ENCODE data around the gene CSTF1. TPM values are rescaled to one million over a fixed set of nuclear protein-coding genes. Genes with fewer than 3 reads are reported as not detected.

CSTF1 gene
- total RNA-seq (2021; fragmentation: NEBNext Ultra II Directional; extraction: Animal tissue kit (Norgen Biotek cat#: 25700)) (56.4 and 59.4 TPM in 2 replicates), polyA plus RNA-seq (2011; rRNA removed) (78.8 and 83.5 TPM in 2 replicates), polyA minus RNA-seq (2011; rRNA and poly(A)+ RNA removed) (191 and 211 TPM in 2 replicates)
- polyA plus RNA-seq (2011; cell fraction: cytosol; rRNA removed), result 65.3 TPM
- polyA plus RNA-seq (2011; cell fraction: nucleus; rRNA removed), result 62.6 TPM
- 47.0 to 68.1 TPM (median 61.5 TPM) in 4 replicates for polyA plus RNA-seq (2012, experiment 1 of 2)
- polyA plus RNA-seq (2012, experiment 2 of 2), result 10.2 TPM
- 36.8 TPM for polyA plus RNA-seq (2013, experiment 1 of 2)
- polyA plus RNA-seq (2013, experiment 2 of 2), result 34.7 TPM
- polyA minus RNA-seq (2011; cell fraction: cytosol; rRNA and poly(A)+ RNA removed), result 55.7 TPM
- polyA minus RNA-seq (2011; cell fraction: nucleus; rRNA and poly(A)+ RNA removed), result 60.1 TPM
- long read RNA-seq, experiment 1, full-length matches to known transcripts, result 19 of 48 reads
- long read RNA-seq, experiment 1, partial matches to known transcripts, result 17 of 48 reads
- long read RNA-seq, experiment 1, other reads (novel, unspliced or antisense), result 12 of 48 reads
- long read RNA-seq, experiment 2, full-length matches to known transcripts, result 36 of 75 reads
- long read RNA-seq, experiment 2, partial matches to known transcripts, result 10 of 75 reads
- long read RNA-seq, experiment 2, other reads (novel, unspliced or antisense), result 29 of 75 reads

DNA sequence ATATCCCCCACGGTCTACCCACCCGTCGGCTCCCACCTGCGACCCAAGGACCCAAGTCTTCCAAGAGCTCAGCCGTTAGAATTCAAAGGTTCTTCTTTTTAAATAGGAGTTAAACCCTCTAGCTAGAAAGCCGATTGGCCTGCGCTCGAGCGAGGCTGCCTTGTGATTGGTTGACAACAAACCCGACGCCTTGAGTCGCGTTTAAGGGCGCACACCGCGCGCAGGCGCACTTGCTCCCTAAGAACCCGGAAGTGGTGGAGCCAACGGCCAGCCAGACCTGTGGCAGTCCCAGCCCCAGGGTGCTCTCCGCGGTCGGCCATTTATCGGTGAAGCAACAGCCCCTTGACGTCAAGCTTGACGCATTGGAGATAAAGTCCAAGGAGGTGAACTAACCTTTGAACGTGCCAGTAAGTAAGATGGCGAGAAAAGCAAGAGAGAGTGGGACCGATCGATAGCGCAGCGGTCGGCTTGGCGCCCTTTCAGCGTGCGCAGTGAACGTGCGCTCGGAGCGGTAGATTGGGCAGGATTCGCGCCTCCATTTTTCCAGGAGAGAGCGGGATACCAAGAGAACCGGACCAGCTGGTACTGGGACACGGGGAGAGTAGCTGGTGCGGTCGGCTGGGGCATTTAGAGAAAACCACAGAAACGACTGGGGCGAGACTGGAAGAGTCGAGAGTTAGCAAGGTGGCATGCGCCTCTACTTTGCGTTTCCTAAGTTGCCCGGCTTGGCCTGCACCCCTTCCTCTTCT is at the start of gene CSTF1, which contains the start of gene AURKA:
CSTF1 (plus strand) TSS at position 514 of the 749 bp plus-strand sequence. CDS start 2,908 bp downstream, outside the sequence.
AURKA (minus strand) TSS at position 84 of the 749 bp plus-strand sequence. CDS start 4,018 bp downstream, outside the sequence.
- Histone ChIP-seq H3K36me3 (ENCODE audit: control insufficient read depth in 2 of 4, insufficient read depth in 4 of 4, low read length in 3 of 4) (peaks cover 17 to 48% (median 40%) of the 10 kb centered on the region in 4 experiments), H2BK20ac (ENCODE audit: low read length) (no peak within 1 kb of the TSS), H3K79me1 (ENCODE audit: low read depth, low read length) (peaks cover 10% of the 10 kb centered on the region), H3K79me2 (ENCODE audit: control insufficient read depth in 1 of 2, insufficient read depth in 2 of 2, low read length in 2 of 2) (peaks cover 28 to 79% of the 10 kb centered on the region in 2 experiments), H3K4me3 (ENCODE audit: extremely low read depth in 1 of 4, insufficient read depth in 2 of 4, low read depth in 3 of 4, low read length in 4 of 4) (peak within 1 kb of the TSS; percentile 88 to 99 (median 98)), H2BK5ac (ENCODE audit: low read depth, low read length) (peak within 1 kb of the TSS; percentile 84), H3K14ac (ENCODE audit: insufficient read length) (no peak within 1 kb of the TSS), H4K91ac (replicated peaks; ENCODE audit: insufficient read length, low read length) (peak within 1 kb of the TSS; percentile 95), H3K23me2 (ENCODE audit: low read depth, low read length) (peaks cover 3% of the 10 kb centered on the region), H3K9me3 (ENCODE audit: insufficient read depth in 2 of 2, low read depth in 1 of 2, low read length in 1 of 2) (no peaks in the 10 kb centered on the region), H3K4ac (replicated peaks; ENCODE audit: insufficient read length, low read depth, low read length) (peak within 1 kb of the TSS; percentile 40), H3K27ac (ENCODE audit: low read depth, low read length) (peak within 1 kb of the TSS; percentile 92), H4K8ac (ENCODE audit: extremely low read depth, insufficient read depth, low read length) (peak within 1 kb of the TSS; percentile 96; the same call in 1 of the 2 replicates), H2BK120ac (replicated peaks; ENCODE audit: low read depth, low read length) (no peak within 1 kb of the TSS), H2BK12ac (ENCODE audit: low read depth, low read length) (no peak within 1 kb of the TSS; the same call in 1 of the 2 replicates), H2BK15ac (ENCODE audit: low read length) (no peak within 1 kb of the TSS), H2AK5ac (ENCODE audit: low read depth, low read length) (peak within 1 kb of the TSS; percentile 67; the same call in 1 of the 2 replicates), H2AFZ (ENCODE audit: low read length) (peak within 1 kb of the TSS; percentile 38; the same call in 1 of the 2 replicates), H3K9ac (replicated peaks in 1 of 4; ENCODE audit: extremely low read depth in 1 of 4, low read depth in 3 of 4, low read length in 3 of 4) (peak within 1 kb of the TSS; percentile 91 to 99 (median 96)), H3K56ac (replicated peaks; ENCODE audit: insufficient read length, low read depth, low read length) (peak within 1 kb of the TSS; percentile 84), H4K5ac (ENCODE audit: insufficient read length, low read depth, low read length) (peak within 1 kb of the TSS; percentile 87), H4K20me1 (replicated peaks in 1 of 2; ENCODE audit: control insufficient read depth in 1 of 2, insufficient read depth in 2 of 2, low read length in 2 of 2) (peaks cover 4 to 10% of the 10 kb centered on the region in 2 experiments), H3K27me3 (replicated peaks in 1 of 4; ENCODE audit: control insufficient read depth in 3 of 4, extremely low read depth in 1 of 4, insufficient read depth in 3 of 4, low read length in 3 of 4) (no peaks in the 10 kb centered on the region), H3K4me1 (replicated peaks in 1 of 4; ENCODE audit: control insufficient read depth in 3 of 4, insufficient read depth in 4 of 4, low read length in 3 of 4) (peaks cover 3 to 7% (median 4%) of the 10 kb centered on the region in 4 experiments; a peak in 5 of 7 replicates), H3K4me2 (ENCODE audit: insufficient read depth in 1 of 2, low read depth in 2 of 2, low read length in 2 of 2) (peak within 1 kb of the TSS; percentile 97), H3K23ac (ENCODE audit: insufficient read length) (no peak within 1 kb of the TSS), H3K18ac (ENCODE audit: extremely low read depth, low read length) (peak within 1 kb of the TSS; percentile 42; the same call in 1 of the 2 replicates)
- peak; percentile 98 to 99 for DNase-seq (ENCODE audit: low read depth in 1 of 2, low spot score in 2 of 2)
- WGBS, 2 experiments (ENCODE audit: extremely low coverage in 1 of 2, insufficient coverage in 1 of 2, insufficient read length in 1 of 2, insufficient replicate concordance in 2 of 2, low coverage in 1 of 2, low lambda C conversion rate in 2 of 2, missing lambda C conversion rate in 1 of 2), result 0% methylated on average over 52 of the region's 53 CpGs; no CpG with 5 or more reads in 1 of the 2 experiments
- FAIRE-seq, result no peak
- ChIA-PET POLR2A (ENCODE audit: partially characterized antibody) (interaction anchor here (0.6 to 3.1 kb wide), 10 partner anchors 10 to 676 kb away, joined by 3 to 10 read pairs (median 4); partner anchors contain the start of genes FAM210B and RTF2), CTCF (ENCODE audit: partially characterized antibody) (interaction anchor here (0.8 to 1.2 kb wide), 3 partner anchors 9 to 1884 kb away, joined by 3 to 4 read pairs (median 3); no protein-coding TSS in a partner anchor)
- TF ChIP-seq TCF12 (IDR thresholded peaks at IDR 0.05; ENCODE audit: low read depth, low read length) (no peak), TEAD4 (IDR thresholded peaks at IDR 0.05; ENCODE audit: low read depth, low read length) (no peak), KDM5A (IDR thresholded peaks at IDR 0.05; ENCODE audit: low read length) (0 out of 2 replicates have a peak, but pooled peaks have one; percentile 53), NRF1 (IDR thresholded peaks at IDR 0.05; ENCODE audit: low read depth, low read length) (peak; percentile 74), RBBP5 (IDR thresholded peaks at IDR 0.05; ENCODE audit: borderline replicate concordance, low read depth, low read length) (peak; percentile 39; the same call in 1 of the 2 replicates)
